Choroid plexus epithelial cell (primary cell): ENCODE results near the gene MIER1.

Source experiments
- DNase-seq: peaks from one replicate; pipeline ENCODE4 v3.0.0-alpha.2; 2010; ENCODE audit warnings: low read depth
- H3K4me3 ChIP-seq: 2 replicates; pipeline ENCODE4 v1.5.1; 2011; ENCODE audit warnings: low read depth, mild to moderate bottlenecking, control low read depth, low read length, moderate library complexity
- CTCF ChIP-seq: conservative IDR thresholded peaks from 2 replicates; pipeline ENCODE4 v1.5.1; 2011; ENCODE audit warnings: low read depth, mild to moderate bottlenecking, control low read depth, inconsistent platforms, low read length, moderate library complexity

The MIER1 gene

GRCh38 chr1:67005068-67005467 is 80.3 kb downstream of the MIER1 start:
- H3K4me3 ChIP-seq, result no peak overlapping the region
- TF ChIP-seq CTCF, result no peak
- no peak for DNase-seq

GRCh38 chr1:67009792-67010191 is 85.0 kb downstream of the MIER1 start:
- no peak for TF ChIP-seq CTCF
- no peak overlapping the region for H3K4me3 ChIP-seq
- DNase-seq, result no peak

GRCh38 chr1:67013573-67013972 is 88.8 kb downstream of the MIER1 start:
- TF ChIP-seq CTCF, result no peak
- DNase-seq, result peak; percentile 77

GRCh38 chr1:67018574-67018973 is 93.8 kb downstream of the MIER1 start:
- no peak for TF ChIP-seq CTCF
- H3K4me3 ChIP-seq, result no peak overlapping the region
- DNase-seq, result no peak

More at GRCh38 chr1:67013573-67013972, 88.8 kb downstream of the MIER1 start:
- H3K4me3 ChIP-seq, result no peak overlapping the region

GRCh38 chr1:67019121-67019520 is 94.3 kb downstream of the MIER1 start:
- DNase-seq, result no peak
- no peak for TF ChIP-seq CTCF
- no peak overlapping the region for H3K4me3 ChIP-seq

GRCh38 chr1:67019600-67020136 is 94.9 kb downstream of the MIER1 start:
- no peak for TF ChIP-seq CTCF
- peak; percentile 54 for DNase-seq
- H3K4me3 ChIP-seq, result no peak overlapping the region

- H3K4me3 ChIP-seq, result no peak overlapping the region
- peak; percentile 73 for DNase-seq
- TF ChIP-seq CTCF, result no peak
Observed at GRCh38 chr1:67020304-67020703, 95.5 kb downstream of the MIER1 start.
